ENCODE results near the gene FOXP1. TPM values are rescaled to one million over a fixed set of nuclear protein-coding genes. Genes with fewer than 3 reads are reported as not detected.

FOXP1 gene
- total RNA-seq, 1 donor from 2014 or later = 128 TPM

DNA sequence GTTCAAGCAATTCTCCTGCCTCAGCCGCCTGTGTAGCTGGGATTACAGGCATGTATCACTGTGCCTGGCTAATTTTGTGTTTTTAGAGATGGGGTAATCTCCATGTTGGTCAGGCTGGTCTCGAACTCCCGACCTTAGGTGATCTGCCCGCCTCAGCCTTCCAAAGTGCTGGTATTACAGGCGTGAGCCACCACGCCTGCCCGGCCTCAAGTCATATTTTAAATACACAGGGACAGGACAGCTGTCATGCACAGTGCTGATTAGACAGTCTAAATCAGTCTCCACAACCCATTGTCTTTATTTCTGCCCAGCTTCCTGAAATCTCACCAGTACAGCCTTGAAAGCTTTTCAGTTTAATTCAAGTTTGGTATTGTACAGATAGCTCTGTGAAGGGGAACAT is 587.4 kb downstream of the FOXP1 start:
- no peaks in the 10 kb centered on the region for H3K27me3 ChIP-seq
- H3K27ac ChIP-seq = no peak overlapping the region
- no peaks in the 10 kb centered on the region for H3K9me3 ChIP-seq
- intact Hi-C loops (cut with DNase I) = no loop called here
- H3K36me3 ChIP-seq = peaks cover 0 to 6% of the 10 kb centered on the region in 2 donors
- H3K4me3 ChIP-seq = no peak overlapping the region
- TF ChIP-seq POLR2A (IDR thresholded peaks at IDR 0.05) (no peak), POLR2AphosphoS5 (IDR thresholded peaks at IDR 0.05; ENCODE audit: insufficient read depth in 1 of 2, low read depth in 1 of 2) (no peak)
- TF ChIP-seq, protein P1, sequence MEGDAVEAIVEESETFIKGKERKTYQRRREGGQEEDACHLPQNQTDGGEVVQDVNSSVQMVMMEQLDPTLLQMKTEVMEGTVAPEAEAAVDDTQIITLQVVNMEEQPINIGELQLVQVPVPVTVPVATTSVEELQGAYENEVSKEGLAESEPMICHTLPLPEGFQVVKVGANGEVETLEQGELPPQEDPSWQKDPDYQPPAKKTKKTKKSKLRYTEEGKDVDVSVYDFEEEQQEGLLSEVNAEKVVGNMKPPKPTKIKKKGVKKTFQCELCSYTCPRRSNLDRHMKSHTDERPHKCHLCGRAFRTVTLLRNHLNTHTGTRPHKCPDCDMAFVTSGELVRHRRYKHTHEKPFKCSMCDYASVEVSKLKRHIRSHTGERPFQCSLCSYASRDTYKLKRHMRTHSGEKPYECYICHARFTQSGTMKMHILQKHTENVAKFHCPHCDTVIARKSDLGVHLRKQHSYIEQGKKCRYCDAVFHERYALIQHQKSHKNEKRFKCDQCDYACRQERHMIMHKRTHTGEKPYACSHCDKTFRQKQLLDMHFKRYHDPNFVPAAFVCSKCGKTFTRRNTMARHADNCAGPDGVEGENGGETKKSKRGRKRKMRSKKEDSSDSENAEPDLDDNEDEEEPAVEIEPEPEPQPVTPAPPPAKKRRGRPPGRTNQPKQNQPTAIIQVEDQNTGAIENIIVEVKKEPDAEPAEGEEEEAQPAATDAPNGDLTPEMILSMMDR (IDR thresholded peaks at IDR 0.05) = no peak
- no peak for DNase-seq (ENCODE audit: extremely low spot score in 2 of 2)
- H3K4me1 ChIP-seq = peaks cover 7% of the 10 kb centered on the region

DNA sequence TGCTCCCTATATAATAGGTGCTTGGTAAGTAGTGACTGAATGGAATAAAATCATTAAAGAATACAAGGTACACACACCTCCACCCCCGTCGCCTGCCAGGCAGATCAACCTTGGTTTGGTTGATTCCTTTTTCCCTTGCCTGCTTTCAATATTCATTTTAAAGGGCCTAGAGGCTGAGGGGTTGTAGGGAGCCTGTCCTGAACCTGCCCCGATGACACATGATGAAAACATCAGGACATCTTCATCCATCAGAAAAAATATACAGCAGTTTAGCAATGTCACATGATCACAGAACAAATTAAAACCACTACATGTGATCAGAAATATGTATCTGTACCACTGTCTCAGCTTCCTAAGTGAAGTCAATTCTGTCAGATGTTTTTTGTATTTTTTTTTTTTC is 588.9 kb downstream of the FOXP1 start:
- TF ChIP-seq, protein P1 (IDR thresholded peaks at IDR 0.05) = no peak
- TF ChIP-seq POLR2A (IDR thresholded peaks at IDR 0.05) (no peak), POLR2AphosphoS5 (IDR thresholded peaks at IDR 0.05; ENCODE audit: insufficient read depth in 1 of 2, low read depth in 1 of 2) (no peak)
- Histone ChIP-seq H3K36me3 (peaks cover 0 to 6% of the 10 kb centered on the region in 2 donors), H3K27me3 (no peaks in the 10 kb centered on the region), H3K27ac (no peak overlapping the region), H3K9me3 (no peaks in the 10 kb centered on the region), H3K4me3 (no peak overlapping the region), H3K4me1 (peaks cover 12% of the 10 kb centered on the region)
- intact Hi-C loops (cut with DNase I) = no loop called here
- no peak for DNase-seq (ENCODE audit: extremely low spot score in 2 of 2)

DNA sequence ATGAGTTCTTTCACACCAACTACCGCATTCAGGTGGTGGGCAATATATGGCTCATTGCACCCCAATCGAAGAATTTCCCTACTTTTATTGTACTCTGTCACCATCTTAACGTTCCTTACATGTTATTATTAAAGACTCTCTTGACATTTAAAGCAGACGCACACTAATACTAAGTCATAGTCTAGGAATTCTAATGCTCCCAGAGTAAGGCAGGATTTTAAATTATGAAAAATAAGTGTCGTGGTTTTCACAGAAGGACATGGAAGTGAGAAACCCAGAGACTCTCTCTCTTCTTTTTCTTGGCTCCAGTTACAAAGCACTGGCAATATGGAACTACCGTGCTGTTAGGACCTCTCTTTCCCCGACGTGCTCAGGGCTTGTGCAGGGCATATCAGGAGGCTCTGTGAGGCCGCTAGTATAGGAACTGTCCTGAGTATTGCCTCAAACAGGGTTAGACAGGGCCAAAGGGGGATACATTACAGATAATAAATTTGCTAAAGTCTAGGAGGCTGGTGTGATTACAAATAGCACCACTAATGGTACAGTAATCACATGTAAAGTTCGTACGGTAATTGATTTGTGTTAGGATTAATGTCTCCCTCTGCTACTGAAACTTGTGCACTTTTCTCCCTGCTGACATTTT is 590.8 kb downstream of the FOXP1 start:
- intact Hi-C loops (cut with DNase I) = no loop called here
- Histone ChIP-seq H3K9me3 (no peaks in the 10 kb centered on the region), H3K4me3 (no peak overlapping the region), H3K36me3 (peaks cover 0 to 11% of the 10 kb centered on the region in 2 donors), H3K27me3 (no peaks in the 10 kb centered on the region), H3K4me1 (peaks cover 26% of the 10 kb centered on the region), H3K27ac (no peak overlapping the region)
- TF ChIP-seq, protein P1 (IDR thresholded peaks at IDR 0.05) = no peak
- TF ChIP-seq POLR2AphosphoS5 (IDR thresholded peaks at IDR 0.05; ENCODE audit: insufficient read depth in 1 of 2, low read depth in 1 of 2) (no peak), POLR2A (IDR thresholded peaks at IDR 0.05) (no peak)
- DNase-seq (ENCODE audit: extremely low spot score in 2 of 2) = no peak

DNA sequence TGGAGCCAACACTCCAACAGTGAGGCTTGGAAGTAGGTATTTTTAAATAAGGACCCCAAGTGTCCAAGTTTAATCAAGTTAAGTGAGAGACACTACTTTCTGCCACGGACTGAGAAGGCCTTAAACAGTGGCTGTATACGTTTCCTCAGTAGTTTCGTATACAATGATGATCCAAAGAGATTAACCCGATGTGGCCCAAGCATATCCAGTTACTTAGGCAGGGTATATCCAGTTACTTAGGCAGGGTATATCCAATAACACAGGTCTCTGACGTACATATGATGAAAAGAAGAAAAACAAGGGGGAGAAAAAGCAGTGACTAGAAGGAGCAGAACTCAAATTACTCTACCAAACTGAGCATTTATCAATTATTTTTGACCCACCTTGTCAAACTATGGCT is 591.4 kb downstream of the FOXP1 start:
- intact Hi-C loops (cut with DNase I) = no loop called here
- H3K9me3 ChIP-seq = no peaks in the 10 kb centered on the region
- peaks cover 0 to 17% of the 10 kb centered on the region in 2 donors for H3K36me3 ChIP-seq
- TF ChIP-seq POLR2A (IDR thresholded peaks at IDR 0.05) (no peak), POLR2AphosphoS5 (IDR thresholded peaks at IDR 0.05; ENCODE audit: insufficient read depth in 1 of 2, low read depth in 1 of 2) (no peak)
- TF ChIP-seq, protein P1 (IDR thresholded peaks at IDR 0.05) = no peak
- no peak overlapping the region for H3K4me3 ChIP-seq
- H3K27ac ChIP-seq = no peak overlapping the region
- H3K27me3 ChIP-seq = no peaks in the 10 kb centered on the region
- peaks cover 28% of the 10 kb centered on the region for H3K4me1 ChIP-seq
- no peak for DNase-seq (ENCODE audit: extremely low spot score in 2 of 2)

DNA sequence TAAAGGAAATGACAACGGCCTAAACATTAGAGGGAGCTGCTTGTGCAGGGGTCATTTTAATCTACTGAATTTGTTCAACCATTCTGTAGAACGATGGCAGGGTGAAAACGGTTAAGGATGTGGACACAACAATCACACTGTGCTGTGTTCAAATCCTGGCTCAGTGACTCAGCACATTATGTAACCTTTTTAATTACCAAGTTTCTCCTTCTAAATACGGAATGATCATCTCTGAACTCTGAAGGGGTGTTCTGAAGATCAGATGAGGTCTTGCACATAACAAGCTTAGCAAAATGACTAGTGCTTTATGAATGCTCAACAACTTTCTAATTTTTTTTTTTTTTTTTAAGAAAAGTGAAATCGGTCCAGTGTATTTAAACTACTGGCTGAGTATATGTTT is 592.8 kb downstream of the FOXP1 start:
- Histone ChIP-seq H3K4me3 (no peak overlapping the region), H3K4me1 (peaks cover 28% of the 10 kb centered on the region), H3K36me3 (peaks cover 0 to 23% of the 10 kb centered on the region in 2 donors), H3K9me3 (no peaks in the 10 kb centered on the region), H3K27ac (peak overlapping the region; percentile 2), H3K27me3 (no peaks in the 10 kb centered on the region)
- TF ChIP-seq POLR2A (IDR thresholded peaks at IDR 0.05) = no peak
- TF ChIP-seq, protein P1 (IDR thresholded peaks at IDR 0.05) = no peak
- no peak for TF ChIP-seq POLR2AphosphoS5 (IDR thresholded peaks at IDR 0.05; ENCODE audit: insufficient read depth in 1 of 2, low read depth in 1 of 2)
- no peak for DNase-seq (ENCODE audit: extremely low spot score in 2 of 2)
- intact Hi-C loops (cut with DNase I) = no loop called here
